Peyer's patch (tissue), 4 donors: ENCODE data around the gene NEUROD6. TPM values are rescaled to one million over a fixed set of nuclear protein-coding genes. Genes with fewer than 3 reads are reported as not detected.

Experiments used
- DNase-seq, 3 donors: peaks; one replicate each; pipeline ENCODE4 v3.0.0-alpha.2; 2017 to 2019
- H3K27ac ChIP-seq, 4 donors: fragments of 200-600 bp; sonication (generic); one replicate each; pipeline ENCODE4 v1.5.1; 2016 to 2019
- H3K27me3 ChIP-seq, 2 donors: fragments of 200-600 bp; sonication (generic); one replicate each; pipeline ENCODE4 v1.5.1; 2019
- H3K36me3 ChIP-seq, 3 donors: fragments of 200-600 bp; sonication (generic); one replicate each; pipeline ENCODE4 v1.5.1; 2016 to 2019
- H3K4me1 ChIP-seq, 4 donors: fragments of 200-600 bp; sonication (generic); one replicate each; pipeline ENCODE4 v1.5.1; 2016 to 2019
- H3K4me3 ChIP-seq, 4 donors: fragments of 200-600 bp; sonication (generic); 1 replicate in 3 of 4; 2 replicates in 1 of 4; pipeline ENCODE4 v1.5.1; 2016 to 2019; ENCODE audit warnings: mild to moderate bottlenecking in 1 of 4
- H3K9me3 ChIP-seq, 4 donors: fragments of 200-600 bp; sonication (generic); one replicate each; pipeline ENCODE4 v1.5.1; 2016 to 2019; ENCODE audit warnings: mild to moderate bottlenecking in 1 of 4
- POLR2A ChIP-seq, 2 donors: fragments of 450-650 bp; IDR thresholded peaks; one replicate each; pipeline ENCODE4 v1.5.1; 2017; ENCODE audit warnings: antibody characterized with exemption in 2 of 2, mild to moderate bottlenecking in 2 of 2, moderate library complexity in 2 of 2
- total RNA-seq, 4 donors: library from RNA; depleted of rRNA; stranded (reverse); fragments of >200 nt; gene quantifications; one replicate each; pipeline ENCODE4 v1.1.0, GENCODE V29; 2016
- TF ChIP-seq, protein P1 (sequence below), 6 experiments: fragments of 450-650 bp in 4 of 6; fragments of 200-600 bp in 2 of 6; sonication (generic) in 1 of 6; IDR thresholded peaks; one replicate each; pipeline ENCODE4 v1.5.1; 2017 to 2019; ENCODE audit warnings: antibody characterized with exemption in 6 of 6, mild to moderate bottlenecking in 3 of 6, moderate library complexity in 1 of 6

Gene NEUROD6
- total RNA-seq, 4 donors from 2014 or later, result not detected

DNA sequence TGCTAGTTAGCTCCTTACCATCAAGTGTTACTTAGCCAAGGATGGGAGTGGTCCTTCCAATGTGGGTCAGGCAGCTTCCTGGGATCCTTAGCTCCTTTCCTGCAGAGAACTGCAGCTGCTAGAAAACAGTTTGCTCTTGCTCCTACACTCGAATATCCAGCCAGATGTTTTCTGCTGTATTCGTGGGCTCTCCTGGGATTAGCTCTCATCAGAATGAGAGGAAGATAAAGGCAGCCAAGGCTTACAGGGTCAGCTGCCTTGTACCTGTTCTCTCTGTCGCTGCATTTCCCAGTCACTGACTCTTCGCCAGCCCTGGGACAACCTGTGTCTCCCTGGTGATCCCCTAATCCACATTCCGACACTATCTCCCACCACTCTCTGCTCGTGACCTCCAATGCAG is 29.0 kb downstream of the NEUROD6 start:
- no peak for TF ChIP-seq POLR2A (IDR thresholded peaks at IDR 0.05)
- TF ChIP-seq, protein P1, sequence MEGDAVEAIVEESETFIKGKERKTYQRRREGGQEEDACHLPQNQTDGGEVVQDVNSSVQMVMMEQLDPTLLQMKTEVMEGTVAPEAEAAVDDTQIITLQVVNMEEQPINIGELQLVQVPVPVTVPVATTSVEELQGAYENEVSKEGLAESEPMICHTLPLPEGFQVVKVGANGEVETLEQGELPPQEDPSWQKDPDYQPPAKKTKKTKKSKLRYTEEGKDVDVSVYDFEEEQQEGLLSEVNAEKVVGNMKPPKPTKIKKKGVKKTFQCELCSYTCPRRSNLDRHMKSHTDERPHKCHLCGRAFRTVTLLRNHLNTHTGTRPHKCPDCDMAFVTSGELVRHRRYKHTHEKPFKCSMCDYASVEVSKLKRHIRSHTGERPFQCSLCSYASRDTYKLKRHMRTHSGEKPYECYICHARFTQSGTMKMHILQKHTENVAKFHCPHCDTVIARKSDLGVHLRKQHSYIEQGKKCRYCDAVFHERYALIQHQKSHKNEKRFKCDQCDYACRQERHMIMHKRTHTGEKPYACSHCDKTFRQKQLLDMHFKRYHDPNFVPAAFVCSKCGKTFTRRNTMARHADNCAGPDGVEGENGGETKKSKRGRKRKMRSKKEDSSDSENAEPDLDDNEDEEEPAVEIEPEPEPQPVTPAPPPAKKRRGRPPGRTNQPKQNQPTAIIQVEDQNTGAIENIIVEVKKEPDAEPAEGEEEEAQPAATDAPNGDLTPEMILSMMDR (IDR thresholded peaks at IDR 0.05), result no peak
- Histone ChIP-seq H3K9me3 (no peaks in the 10 kb centered on the region), H3K36me3 (no peaks in the 10 kb centered on the region), H3K4me3 (no peak overlapping the region), H3K27ac (no peak overlapping the region), H3K27me3 (no peaks in the 10 kb centered on the region), H3K4me1 (no peaks in the 10 kb centered on the region)
- no peak for DNase-seq

DNA sequence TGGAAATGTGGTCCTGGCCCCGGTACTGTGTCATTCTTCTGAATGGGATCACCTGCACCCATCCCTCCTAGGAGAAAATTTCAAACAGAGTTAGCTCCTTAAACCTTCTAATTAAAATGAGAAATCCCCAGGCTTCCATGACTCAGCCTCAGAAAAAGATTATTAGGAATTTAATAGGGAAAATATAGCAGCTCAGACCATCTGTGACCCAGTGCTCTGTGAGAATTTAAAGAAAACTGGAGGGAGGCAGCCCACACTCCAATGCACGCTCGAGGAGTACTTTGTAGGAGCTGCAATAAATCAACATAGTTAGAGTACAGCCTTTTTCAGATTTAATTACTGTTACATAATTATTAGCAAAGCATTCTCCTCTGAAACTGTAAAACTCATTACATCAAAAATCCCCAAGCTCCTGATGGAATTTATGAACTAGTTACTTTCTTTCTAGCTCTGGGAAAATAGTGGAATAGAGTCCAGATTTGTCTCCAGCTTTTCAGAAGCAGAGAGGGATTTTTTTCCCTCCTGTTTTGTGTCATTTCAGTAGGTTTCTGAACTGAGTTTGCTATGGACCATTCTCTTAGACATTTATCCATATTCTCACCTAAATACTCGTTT is 30.1 kb downstream of the NEUROD6 start:
- H3K4me1 ChIP-seq, result no peaks in the 10 kb centered on the region
- no peaks in the 10 kb centered on the region for H3K9me3 ChIP-seq
- H3K27ac ChIP-seq, result no peak overlapping the region
- no peaks in the 10 kb centered on the region for H3K36me3 ChIP-seq
- no peak for DNase-seq
- no peaks in the 10 kb centered on the region for H3K27me3 ChIP-seq
- no peak overlapping the region for H3K4me3 ChIP-seq
- TF ChIP-seq POLR2A (IDR thresholded peaks at IDR 0.05), result no peak
- TF ChIP-seq, protein P1 (IDR thresholded peaks at IDR 0.05), result no peak

DNA sequence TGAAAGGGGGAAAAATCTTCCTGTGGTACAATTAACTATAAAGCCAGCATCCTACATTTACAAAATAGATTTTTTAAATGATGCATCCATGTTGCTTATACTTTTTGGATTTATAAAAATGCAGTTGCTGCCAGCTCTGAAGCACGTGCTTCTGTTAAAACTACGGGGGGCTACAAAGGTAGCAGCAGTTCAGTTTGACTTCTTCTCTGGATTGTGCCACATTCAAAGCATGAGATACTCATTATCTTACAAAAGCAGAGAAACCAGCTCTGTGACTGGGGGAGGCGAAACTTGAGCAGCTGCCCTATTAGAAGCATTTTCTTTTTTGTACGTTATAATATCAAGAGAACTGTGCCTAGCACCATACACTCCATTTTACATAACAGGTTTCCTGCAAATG is 31.1 kb downstream of the NEUROD6 start:
- no peak overlapping the region for H3K27ac ChIP-seq
- DNase-seq, result no peak
- no peak overlapping the region for H3K4me3 ChIP-seq
- H3K36me3 ChIP-seq, result no peaks in the 10 kb centered on the region
- no peak for TF ChIP-seq POLR2A (IDR thresholded peaks at IDR 0.05)
- TF ChIP-seq, protein P1 (IDR thresholded peaks at IDR 0.05), result no peak
- no peaks in the 10 kb centered on the region for H3K4me1 ChIP-seq
- no peaks in the 10 kb centered on the region for H3K27me3 ChIP-seq
- no peaks in the 10 kb centered on the region for H3K9me3 ChIP-seq

DNA sequence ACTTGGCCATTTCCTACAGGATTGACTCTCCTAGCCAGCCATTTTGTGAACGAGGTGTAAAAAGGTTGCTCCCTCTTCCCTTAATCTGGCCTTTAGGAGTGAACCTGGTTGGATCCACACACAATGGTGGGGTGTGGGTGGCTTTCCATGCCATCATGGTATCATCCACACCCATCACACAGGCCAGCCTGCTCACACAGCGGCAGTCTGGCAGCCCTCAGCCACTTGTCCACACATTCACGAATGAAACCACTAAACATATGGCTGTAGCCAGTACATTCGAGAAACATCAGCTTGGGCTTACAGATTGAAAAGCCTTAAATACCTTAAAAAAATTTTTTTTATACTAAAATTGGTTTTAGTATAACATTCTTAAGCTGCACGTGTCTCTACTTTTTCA is 31.9 kb downstream of the NEUROD6 start:
- Histone ChIP-seq H3K36me3 (no peaks in the 10 kb centered on the region), H3K9me3 (no peaks in the 10 kb centered on the region), H3K4me1 (no peaks in the 10 kb centered on the region), H3K27ac (no peak overlapping the region), H3K4me3 (no peak overlapping the region), H3K27me3 (no peaks in the 10 kb centered on the region)
- no peak for DNase-seq
- TF ChIP-seq, protein P1 (IDR thresholded peaks at IDR 0.05), result no peak
- TF ChIP-seq POLR2A (IDR thresholded peaks at IDR 0.05), result no peak

DNA sequence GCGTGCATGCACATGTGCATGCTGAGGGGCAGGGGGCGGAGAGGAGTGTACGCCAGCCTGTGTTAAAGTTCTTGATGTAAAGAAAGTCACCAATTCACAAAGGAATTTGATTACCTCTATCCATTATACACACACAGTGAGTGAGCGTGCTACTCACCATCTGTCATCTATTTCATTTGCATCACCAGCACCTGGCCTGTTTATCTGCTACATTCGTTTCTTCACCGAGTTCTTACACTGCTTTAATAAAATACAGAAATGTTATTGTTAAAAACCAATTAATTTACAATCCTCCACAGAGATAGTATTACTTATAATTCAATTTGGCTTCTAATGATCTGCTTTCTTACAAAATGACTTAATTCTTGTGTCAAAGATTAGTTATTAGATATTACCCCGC is 32.6 kb downstream of the NEUROD6 start:
- no peak overlapping the region for H3K27ac ChIP-seq
- DNase-seq, result no peak
- no peak overlapping the region for H3K4me3 ChIP-seq
- H3K36me3 ChIP-seq, result no peaks in the 10 kb centered on the region
- H3K4me1 ChIP-seq, result no peaks in the 10 kb centered on the region
- no peaks in the 10 kb centered on the region for H3K27me3 ChIP-seq
- no peaks in the 10 kb centered on the region for H3K9me3 ChIP-seq
- TF ChIP-seq, protein P1 (IDR thresholded peaks at IDR 0.05), result no peak
- no peak for TF ChIP-seq POLR2A (IDR thresholded peaks at IDR 0.05)

DNA sequence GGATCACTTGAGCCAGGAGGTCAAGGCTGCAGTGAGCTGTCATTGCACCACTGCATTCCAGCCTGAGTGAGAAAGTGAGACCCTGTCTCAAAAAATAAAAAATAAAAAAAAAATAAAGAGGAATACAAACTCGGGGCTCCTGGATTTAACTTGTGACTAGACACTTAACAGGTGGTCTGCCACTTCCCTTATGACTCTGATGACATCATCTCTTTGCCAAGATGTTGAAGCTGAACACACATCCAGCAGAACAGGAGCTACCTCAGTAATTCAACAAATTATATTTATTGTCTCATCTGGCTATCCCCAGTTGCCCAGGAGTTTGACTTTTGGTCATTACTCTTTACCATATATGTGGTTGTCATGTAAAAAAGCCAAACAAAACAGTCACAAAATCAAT is 35.3 kb downstream of the NEUROD6 start:
- no peaks in the 10 kb centered on the region for H3K9me3 ChIP-seq

More for the DNA sequence above, 35.3 kb downstream of the NEUROD6 start:
- H3K36me3 ChIP-seq, result no peaks in the 10 kb centered on the region
- H3K27me3 ChIP-seq, result no peaks in the 10 kb centered on the region
- H3K27ac ChIP-seq, result no peak overlapping the region
- DNase-seq, result no peak
- H3K4me1 ChIP-seq, result no peaks in the 10 kb centered on the region
- TF ChIP-seq, protein P1 (IDR thresholded peaks at IDR 0.05), result no peak
- no peak for TF ChIP-seq POLR2A (IDR thresholded peaks at IDR 0.05)
- H3K4me3 ChIP-seq, result no peak overlapping the region
